ENCODE data around the gene GABPA. TPM values are rescaled to one million over a fixed set of nuclear protein-coding genes. Genes with fewer than 3 reads are reported as not detected.
A peak's percentile ranks its signal among the peaks of the same experiment; 100 is the strongest.
"Not testable (repeated sequence)": the region's sequence is repeated elsewhere in the genome, so short reads cannot be mapped to it uniquely, and the experiment has no call there.

The GABPA gene
- 36.8 TPM for total RNA-seq (ENCODE audit: insufficient read depth, low replicate concordance)

DNA sequence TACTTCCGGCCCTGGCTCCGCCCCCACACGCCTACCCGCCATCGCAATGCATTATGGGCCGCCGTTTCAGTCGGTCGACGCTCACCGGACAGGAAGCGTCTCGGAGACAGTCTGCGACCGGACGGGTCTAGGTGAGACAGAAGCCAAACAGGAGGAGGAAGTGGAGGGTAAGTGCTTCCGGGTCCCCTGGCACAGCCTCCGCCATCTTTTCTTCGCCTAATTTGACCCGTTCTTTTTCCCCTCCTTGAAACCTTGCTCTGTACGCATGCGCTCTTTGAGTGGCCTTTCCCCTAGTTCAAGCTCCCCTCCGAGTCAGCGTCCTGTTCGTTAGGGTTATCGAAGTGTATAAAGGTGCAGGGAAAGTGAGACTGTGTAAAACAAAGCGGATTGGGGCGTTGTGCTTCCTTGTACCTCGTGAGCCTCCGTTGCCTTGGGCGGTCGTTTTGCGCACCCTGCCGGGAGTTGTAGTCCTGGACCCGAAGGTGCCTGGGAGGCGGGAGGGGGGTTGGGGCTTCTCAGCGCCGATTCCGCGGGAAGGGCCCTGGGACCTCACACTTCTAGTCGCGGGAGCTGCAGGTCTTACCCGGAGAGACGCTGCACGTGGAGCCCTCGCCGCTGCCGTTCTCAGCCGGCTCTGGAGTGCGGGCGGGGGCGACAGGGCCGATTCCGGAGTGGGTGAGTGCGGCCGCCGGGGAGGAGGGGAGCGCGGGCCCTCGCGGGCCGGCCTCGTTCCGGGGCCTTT is at the start of gene GABPA, which contains the start of gene ATP5PF:
TSS of gene GABPA (plus strand) at position 69 of the 742 bp plus-strand sequence. CDS start 6,627 bp downstream, outside the sequence.
TSS of gene ATP5PF (minus strand) at position 1 of the 742 bp plus-strand sequence. CDS start 5,110 bp downstream, outside the sequence.
- peak; percentile 99 for DNase-seq (ENCODE audit: low spot score)

GRCh38 chr21:25687787-25688186 is 47.0 kb upstream of the GABPA start:
- DNase-seq (ENCODE audit: low spot score), result no peak

DNA sequence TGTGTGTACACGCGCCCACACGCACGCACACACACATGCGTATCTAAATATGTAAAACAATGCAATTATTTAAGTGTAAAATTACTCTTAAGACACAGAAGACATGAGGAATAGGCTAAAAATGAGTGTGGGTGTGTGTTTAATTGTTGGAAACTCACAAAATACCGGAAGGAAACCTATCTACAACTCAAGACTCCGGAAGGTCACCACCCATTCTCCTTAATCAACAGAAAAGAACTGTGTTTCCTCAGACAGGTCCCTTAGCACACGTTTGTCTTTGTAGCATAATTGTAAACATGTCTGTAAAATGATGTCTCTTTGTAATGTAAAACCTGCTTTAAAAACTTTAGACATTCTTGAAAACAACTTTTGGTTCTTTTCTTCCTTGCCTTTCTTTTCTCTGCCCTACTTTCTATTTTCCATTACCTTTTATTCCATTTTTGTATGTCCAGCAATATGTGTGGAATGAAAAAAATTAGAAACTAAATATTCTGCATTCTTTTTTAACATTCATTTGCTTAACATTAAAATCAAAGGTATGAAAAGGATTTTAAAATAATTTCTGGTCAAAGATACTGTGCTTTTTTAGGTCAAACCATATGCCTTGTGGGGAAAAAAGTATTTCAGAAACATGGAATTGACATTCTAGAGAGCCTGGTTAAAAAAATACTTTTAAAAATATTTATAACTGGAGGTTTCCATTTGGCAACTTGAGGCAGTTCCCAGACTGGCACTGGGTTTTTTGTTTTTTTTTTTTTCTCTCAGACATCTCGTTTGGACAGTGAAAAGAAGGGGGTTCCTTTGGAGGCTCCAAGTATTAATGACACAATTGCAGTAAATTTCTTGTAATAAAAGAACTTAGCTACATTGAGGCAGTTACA is 46.3 kb upstream of the GABPA start:
- DNase-seq (ENCODE audit: low spot score), result peak; percentile 23

DNA sequence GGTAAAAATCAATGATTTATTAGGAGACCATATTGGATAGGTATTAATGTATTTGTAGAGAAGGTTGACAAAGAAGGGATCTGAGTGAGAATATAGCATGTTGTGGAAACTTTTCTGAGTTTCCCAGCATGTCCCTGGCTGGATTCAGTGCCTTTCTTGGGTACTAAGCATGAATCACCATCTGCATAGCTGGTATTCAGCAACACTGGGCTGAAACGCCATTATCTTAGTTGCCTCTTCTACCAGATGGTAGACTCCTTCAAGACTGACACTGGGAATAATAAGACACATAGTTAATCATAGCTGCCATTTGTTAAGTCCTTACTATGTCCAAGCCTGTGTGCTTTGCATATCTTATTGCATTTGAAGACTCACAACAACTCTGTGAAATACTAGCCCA is 45.5 kb upstream of the GABPA start:
- DNase-seq (ENCODE audit: low spot score), result no peak

- no peak for DNase-seq (ENCODE audit: low spot score)
Measured at GRCh38 chr21:25691976-25692375, 42.8 kb upstream of the GABPA start.

DNA sequence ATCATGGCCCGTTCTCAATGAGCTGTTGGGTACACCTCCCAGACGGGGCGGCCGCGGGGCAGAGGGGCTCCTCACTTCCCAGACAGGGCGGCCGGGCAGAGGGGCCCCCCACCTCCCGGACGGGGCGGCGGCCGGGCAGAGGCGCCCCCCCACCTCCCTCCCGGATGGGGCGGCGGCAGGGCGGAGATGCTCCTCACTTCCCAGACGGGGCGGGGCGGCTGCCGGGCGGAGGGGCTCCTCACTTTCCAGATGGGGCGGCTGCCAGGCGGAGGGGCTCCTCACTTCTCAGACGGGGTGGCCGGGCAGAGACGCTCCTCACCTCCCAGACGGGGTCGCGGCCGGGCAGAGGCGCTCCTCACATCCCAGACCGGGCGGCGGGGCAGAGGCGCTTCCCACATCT is 39.3 kb upstream of the GABPA start:
- not testable (repeated sequence) for DNase-seq (ENCODE audit: low spot score)

DNA sequence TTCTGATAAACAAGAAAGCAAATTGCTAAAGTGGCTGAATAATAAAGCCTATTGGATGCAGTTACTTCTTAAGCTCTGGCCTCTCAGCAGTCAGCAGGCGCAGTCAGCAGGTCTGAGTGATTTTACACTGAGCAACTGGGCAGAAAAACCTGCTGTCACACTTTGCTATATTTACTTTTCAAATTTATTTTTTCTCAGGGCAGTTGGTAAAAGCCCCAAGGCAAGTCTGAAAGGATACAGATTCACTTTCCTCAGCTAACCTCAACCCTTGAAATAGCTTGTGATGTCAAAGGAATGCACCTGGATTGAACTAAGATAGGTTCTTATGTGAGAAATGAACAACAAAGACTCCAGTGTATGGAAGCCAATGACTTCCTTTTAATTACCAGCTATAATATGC is 34.0 kb upstream of the GABPA start:
- peak; percentile 13 for DNase-seq (ENCODE audit: low spot score)

- DNase-seq (ENCODE audit: low spot score), result no peak
Measured at GRCh38 chr21:25701529-25701928, 33.2 kb upstream of the GABPA start.

- DNase-seq (ENCODE audit: low spot score), result peak; percentile 50
Measured at GRCh38 chr21:25708467-25709065, 26.2 kb upstream of the GABPA start.

DNA sequence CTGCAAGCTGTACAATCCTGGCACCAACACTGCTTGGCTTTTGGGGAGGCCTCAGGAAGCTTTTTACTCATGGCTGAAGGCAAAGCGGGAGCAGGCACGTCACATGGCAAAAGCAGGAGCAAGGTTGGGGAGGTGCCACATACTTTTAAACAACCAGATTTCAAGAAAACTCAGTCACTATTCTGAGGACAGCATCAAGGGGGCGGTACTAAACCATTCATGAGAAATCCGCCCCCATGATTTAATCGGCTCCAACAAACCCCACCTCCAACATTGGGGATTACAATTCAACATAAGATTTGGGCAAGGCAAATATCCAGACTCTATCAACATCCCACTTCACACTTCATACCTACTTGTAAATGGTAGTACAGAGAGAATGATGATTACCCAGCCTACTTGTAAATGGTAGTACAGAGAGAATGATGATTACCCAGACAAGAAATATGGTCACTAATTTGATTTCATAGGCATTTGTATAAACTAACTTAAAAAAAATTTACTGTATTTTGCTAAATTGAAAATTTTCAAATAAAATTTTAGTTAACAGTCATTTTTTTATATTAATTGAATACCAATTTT is 25.0 kb upstream of the GABPA start:
- no peak for DNase-seq (ENCODE audit: low spot score)

DNA sequence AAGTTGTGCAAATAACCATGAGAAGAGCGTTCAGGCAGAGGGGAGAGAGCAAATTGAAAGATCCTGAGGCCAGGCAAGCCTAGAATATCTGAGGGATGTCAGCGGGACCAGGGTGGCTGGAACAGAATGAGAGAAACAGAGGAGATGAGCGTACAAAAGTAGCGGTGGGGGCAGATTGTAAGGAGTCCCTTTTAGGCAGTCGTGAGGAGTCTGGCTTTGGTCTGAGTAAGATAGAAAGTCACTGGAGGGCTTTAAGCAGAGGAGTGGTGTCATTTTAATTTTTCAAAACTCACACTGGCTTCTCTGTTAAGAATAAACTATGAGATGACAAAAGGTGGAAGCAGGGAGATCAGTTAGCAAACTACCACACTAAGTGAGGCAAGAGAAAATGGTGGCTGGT is 24.2 kb upstream of the GABPA start:
- DNase-seq (ENCODE audit: low spot score), result no peak

GRCh38 chr21:25714066-25714465 is 20.7 kb upstream of the GABPA start:
- not testable (repeated sequence) for DNase-seq (ENCODE audit: low spot score)

GRCh38 chr21:25717491-25718147 is 17.2 kb upstream of the GABPA start:
- peak; percentile 29 for DNase-seq (ENCODE audit: low spot score)

DNA sequence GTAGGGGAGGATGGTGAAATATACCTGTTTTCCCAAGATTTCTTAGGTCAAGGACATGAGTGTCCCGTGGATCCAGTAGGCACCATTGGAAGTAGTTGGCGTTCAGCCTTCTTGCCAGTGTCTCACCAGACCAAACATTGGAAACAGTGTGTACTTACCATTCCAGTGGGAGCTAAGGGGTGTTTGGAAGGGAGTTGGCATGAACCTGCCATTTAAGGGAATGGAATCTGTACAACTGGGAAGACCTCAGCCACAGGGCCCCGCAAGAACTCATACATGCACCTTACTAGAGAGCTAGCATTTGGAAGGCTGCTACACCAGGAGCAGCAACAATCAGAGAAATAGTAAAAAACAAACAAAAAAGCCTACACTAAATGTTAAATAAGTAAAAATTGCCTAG is 12.8 kb upstream of the GABPA start:
- DNase-seq (ENCODE audit: low spot score), result no peak

DNA sequence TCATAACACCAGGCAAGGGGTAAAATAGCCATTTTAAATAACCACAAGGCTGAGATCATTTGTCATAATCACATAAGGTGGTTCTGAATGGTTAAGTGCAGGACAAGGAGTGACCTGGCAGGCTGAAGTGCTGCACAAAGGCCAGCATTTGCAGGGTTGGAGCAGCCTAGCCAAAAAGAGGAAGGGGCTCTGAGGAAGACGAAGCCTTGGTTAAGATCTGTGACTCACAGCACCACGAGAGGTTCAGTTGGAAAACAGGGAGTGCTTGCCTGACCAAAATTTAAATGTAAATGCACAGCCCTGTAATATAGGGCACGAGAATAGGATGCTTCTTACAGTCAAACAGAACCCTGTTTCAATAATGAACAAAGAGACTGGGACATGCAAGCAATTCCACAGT is 12.1 kb upstream of the GABPA start:
- no peak for DNase-seq (ENCODE audit: low spot score)

DNA sequence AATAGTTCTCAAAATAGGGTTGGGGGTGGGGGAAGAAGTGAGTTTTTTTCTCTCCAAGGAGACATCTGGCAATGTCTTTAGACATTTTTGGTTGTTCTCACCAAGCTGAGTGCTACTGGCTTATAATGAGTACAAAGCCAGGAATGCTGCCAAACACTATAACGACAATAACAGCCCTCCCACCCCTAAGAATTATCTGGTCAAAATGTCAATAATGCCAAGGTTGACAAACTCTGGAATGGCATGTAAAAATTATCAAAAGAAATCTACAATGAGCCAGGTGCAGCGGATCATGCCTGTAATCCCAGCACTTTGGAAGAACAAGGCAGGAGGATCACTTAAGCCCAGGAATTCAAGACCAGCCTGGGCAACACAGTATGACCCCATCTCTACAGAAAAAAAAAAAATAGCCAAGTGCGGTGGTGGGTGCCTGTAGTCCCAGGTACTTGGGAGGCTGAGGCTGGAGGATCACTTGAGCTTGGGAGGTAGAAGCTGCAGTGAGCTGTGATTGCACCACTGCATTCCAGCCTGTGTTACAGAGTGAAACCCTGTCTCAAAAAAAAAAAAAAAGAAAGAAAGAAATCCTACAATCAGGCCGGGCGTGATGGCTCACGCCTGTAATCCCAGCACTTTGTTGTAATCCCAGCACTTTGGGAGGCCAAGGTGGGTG is 2.5 kb upstream of the GABPA start:
- DNase-seq (ENCODE audit: low spot score), result no peak

DNA sequence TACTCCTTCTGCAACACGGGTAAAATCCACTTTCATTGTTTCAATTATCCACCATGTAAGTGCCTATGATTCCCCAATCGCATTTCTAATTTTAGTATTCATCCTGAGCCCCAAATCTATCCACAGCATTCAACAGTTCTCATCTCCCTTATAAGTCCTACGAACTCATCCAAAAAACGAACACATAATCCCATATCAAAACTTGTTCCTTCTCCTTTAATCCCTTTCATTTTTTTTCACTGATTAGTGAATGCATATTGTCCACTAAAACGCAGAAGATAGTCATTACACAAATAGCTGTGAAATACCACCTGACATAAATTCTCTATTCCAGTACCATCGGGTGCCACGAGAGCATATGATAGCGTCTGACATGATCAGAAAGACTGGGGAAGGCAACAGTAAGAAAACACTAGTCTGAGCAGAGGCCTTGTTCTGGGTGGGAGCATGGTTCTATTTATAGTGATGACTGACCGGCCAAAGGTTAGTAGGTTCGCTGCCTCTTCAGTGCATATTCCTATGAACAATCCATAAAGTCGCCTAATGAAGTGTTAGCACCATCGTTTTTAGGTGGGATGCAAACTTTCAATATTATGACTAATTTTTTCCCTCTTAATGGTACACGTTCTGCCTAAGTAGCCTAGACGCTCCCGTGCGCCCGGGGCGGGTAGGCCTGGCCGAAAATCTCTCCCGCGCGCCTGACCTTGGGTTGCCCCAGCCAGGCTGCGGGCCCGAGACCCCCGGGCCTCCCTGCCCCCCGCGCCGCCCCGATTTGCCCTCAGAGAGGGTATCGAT is 716 bp upstream of the GABPA start:
- peak; percentile 50 for DNase-seq (ENCODE audit: low spot score)

GRCh38 chr21:25734654-25734903 is 193 bp upstream of the GABPA start:
- DNase-seq (ENCODE audit: low spot score), result no peak

DNA sequence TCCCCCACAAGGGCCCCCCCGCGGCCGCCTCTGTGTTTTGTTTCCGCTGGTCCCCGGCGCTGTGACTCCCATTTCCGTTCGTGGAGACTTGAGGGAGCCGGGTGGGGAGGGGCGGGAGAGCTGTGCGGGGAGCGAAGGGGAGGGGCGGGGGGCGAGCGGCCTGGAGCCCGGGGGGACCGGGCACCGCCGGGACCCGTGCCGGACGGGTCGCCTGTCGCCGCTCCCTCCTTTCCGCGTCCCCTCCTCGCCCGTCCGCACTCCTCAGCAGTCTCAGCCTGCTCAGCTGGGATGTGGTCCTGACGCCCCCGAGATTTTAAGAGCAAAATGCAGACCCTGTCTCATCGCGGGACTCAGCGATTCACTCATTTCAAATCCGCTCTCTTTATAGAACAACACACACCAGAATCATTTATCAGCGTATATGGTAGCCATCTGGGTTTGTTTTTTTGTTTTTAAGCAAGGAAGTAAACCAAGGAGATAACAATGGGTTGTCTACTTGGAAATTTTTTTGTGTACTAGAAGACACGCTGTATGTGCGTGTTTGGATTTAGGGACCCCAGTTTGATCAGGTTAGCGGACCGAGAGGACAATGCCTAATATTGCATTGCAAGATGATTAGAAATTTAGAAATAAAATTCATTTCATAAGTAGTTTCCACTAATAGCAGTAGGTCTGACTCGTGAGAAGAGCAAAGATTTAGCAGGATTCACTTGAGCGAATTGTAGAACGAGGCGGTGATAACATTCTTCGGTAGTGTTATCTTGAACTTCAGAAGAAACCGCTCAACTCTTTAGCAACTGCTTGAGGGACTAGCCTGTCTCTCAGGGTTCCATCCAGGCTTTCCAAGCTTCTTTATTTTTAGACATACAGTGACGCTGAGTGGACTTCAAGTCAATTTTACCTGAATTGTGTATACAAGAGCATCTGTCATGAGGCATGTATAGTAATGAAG is 1.1 kb downstream of the GABPA start:
- peak; percentile 91 for DNase-seq (ENCODE audit: low spot score)

Data from umbilical cord (tissue), 2 donors.